Nucleus accumbens (tissue), 56 donors: ENCODE data around the gene PDHB.

Experiments used
- DNase-seq, 56 donors: peaks; one replicate each; lab custom pipeline; 2025; lab: John Stamatoyannopoulos, UW

Gene PDHB

DNA sequence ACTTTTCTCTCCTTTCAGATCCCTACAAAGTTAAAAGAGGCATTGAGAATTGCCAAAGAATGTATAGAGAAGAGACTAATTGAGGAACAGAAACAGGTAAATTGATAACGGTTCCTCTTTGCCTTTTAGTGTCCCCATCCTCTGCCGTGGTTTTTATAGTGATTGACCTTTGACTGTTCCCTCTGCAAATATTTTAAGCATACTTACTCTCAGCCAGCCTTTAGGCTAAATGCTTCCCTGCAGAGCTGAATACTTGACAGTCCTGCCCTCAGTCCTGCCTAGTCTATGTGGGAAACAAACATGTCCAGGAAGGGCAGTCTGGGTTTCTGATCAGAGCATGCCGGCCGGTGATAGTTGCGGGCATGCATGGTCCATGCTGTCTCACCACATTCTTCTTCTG is 24.7 kb downstream of the PDHB start:
- DNase-seq, result no peak

DNA sequence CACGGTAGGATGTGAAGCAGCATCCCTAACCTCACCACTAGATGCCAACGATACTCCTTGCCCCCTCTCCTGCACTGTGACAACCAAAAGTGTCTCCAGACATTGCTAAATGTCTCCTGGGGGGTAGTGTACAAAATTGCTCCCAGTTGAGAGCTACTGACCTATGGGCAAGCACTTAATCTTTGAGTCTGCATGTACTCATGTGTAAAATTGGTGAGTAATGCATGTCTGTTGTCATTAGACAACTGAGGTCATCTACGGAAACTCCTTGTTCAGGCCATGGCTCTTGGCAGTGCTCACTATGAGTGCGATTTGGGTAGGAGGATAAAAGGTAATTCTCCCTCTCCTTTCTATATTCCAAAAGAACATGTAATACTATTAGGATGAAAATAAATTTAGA is 29.2 kb downstream of the PDHB start:
- peak in 1 of 56 donors; percentile 10 for DNase-seq

DNA sequence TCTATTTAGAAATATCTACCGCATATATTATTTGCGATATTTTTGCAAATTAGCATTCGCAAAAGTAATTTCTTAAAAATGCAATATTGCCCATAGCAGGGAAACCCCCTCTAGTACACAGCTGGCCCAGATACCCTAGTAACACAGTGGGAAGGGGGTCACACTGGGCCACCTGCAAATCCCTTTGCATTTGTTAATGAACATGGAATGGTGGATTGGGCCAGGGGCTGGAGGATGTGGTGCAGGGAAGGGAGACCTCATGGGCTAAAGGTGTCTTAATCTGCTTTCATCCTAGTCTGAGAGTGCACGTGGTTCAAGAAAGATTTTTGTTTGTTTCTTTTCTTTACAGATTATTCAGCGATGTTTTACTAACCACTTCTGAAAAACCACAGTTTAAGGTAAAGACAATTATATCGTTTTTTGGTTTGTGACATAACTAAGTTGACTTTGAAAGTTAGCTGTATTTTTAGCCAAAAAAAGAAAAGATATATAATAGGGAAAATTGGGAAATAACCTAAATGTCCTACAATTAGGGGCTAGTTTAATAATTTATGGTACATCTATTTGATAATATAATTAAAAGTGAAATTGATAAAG is 30.0 kb downstream of the PDHB start:
- DNase-seq, result no peak

DNA sequence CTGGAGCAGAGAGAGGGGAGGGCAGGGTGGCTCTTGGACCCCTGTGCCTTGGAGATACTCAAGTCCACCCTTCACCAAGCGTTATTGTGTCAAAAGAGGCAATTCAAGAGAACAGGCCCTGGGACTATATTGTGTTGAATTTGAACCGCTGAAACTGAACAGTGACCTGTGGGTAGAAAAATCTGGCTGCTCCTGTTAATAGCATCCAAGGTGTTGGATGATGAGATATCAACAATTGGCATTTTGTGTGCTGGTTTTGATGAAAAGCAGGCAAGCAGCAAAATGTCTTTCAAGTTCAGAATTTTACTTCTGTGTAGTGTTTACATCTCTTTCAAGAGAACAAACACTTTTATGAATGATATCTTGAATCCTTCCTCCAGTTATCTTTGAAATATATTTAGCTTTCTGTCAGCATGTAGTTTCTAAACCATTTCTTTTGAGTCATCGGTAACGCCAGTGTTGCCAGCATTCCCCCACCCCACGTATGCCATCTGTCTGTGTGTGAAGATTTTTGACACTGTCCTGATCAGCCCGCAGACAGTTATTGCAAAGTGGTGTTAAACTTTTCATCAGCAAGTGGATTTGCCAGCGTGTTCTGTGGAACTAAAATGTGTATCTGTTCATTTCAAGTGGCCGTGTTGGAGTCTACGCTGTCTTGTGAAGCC is 34.8 kb downstream of the PDHB start:
- DNase-seq, result no peak

GRCh38 chr3:58394339-58394738 is 39.3 kb downstream of the PDHB start:
- no peak for DNase-seq

- no peak for DNase-seq
Observed at GRCh38 chr3:58392181-58392580, 41.5 kb downstream of the PDHB start.

- no peak for DNase-seq
Observed at GRCh38 chr3:58391156-58391865, 42.3 kb downstream of the PDHB start.

DNA sequence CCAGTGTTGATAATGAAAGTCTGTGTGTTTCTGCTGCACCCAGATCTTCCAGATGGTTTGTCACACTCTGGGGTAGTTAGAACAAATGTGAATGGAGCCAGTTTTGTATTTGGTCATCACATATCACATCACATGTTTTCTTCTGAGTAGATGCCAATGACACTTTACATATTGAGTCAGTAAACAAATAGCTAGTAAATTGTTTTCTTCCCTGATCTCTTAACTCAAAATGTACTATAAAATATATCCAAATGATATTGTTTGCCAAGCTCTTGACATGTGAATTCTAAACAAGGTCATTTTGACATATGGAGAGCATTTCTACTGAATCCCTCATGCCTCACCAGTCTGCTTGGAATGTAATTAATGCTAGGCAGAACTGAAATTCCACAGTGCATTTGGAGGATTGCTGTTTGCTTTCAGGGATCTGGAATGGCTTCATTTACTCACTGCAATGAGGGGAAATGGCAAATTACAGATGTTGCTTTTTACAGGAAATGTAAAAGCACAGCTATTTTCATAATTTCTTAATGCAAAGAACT is 45.0 kb downstream of the PDHB start:
- peak in 15 of 56 donors; percentile 5 to 38 (median 18) for DNase-seq

GRCh38 chr3:58387650-58388546 is 45.7 kb downstream of the PDHB start:
- DNase-seq, result peak in 2 of 56 donors; percentile 3 to 19

DNA sequence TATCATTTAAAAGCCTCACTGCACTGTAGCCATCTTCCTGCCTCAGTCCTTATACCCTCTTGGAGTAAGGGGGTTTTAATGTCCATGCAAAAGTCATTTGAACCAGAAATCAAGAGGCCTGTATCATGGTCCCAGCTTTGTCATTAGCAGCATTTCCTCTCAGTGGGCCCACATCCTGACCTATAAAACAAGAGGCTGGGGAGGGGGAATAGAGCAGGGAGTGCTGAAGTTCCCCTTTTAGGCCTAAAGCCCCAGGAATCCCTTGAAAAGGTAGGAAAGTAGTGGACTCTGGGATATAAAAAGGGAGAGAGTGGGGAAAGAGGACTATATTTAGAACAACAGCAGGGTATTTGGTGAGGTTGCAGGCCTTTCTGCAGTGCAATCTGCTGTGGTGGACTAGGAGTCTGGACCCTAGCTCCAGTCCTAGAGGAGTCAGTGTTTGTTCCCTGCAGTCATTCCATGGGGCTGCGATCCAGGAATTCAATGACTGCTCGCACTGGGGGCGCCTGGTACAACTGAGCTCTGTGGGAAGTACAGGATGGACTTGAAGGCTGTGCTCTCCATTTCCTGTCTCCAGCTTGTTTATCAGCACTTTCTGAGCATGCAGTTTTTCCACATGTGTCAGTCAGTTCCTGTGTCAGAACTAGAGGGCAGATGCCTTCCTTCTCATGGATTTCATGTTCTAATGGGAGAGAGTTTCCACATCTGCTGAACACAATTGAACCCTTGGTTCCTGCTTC is 46.8 kb downstream of the PDHB start:
- peak in 49 of 56 donors; percentile 11 to 90 (median 72) for DNase-seq

DNA sequence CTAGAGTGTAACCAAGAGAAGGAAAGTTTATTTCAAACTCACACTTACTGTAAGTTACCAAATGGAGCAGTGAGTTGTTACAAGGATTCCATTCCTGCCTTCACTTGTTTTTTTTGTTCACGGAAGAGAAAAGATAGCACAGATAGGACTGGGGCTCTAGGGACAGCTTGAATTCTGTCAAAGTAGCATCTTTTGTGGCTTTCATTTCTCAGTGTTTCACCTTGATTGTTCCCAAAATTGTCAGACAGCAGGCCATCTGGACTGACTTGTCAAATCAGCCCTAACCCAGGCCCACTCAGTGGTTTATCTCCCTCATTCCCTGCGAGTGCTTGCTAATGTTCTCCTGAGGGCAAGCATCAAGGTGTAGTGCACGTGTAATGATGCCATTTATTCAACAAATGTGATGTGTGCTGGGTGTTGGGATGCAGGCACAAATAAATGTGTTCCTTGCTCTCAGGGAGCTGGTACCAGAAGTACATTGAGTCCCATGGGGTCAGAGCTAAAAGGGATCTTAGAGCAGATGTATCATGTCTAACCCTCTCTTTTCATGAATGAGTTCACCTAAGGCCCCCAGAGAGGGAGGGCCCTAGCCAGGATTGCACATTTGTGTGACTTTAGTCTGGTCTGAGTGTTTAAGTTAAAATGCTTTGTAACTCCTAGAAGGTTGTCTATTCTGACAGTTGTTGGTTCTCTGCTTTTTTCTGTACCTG is 49.1 kb downstream of the PDHB start:
- no peak for DNase-seq

DNA sequence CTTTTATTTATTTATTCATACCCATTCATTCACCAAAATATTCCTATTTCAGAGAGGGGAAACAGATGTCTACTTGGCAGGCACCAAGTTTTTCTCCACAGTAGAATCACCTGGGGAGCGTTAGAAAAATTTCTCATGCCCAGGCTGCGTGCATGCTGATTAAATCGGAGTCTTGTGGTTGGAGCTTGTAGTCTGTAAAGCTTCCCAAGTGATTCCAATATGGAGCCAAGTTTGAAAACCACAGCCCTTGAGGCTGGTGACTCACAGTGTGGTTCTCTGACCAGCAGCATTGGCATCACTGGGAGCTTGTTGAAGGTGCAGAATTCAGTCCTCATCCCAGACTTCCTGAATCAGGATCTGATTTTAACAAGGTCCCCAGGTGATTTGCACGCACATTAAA is 49.7 kb downstream of the PDHB start:
- DNase-seq, result peak in 3 of 56 donors; percentile 6 to 61 (median 29)

DNA sequence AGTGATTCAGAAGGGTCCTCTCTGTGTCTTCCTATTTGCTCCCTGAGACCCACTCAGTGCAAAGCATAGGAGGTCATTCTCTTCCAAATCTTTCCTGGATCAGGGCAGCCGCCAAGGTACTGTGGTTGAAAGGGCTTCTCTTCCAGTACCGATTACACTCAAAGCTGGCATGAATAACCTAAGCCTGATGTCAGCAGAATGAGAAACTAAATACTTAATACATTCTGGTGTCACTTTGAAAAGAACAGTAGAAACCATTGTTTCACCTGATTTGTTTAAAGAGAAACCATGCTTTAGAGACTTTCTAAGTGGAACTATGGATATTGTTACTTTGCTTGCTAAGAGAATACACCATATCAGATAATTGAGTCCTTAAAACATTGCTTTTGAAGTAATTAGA is 50.2 kb downstream of the PDHB start:
- DNase-seq, result no peak

- DNase-seq, result no peak
Observed at GRCh38 chr3:58379351-58380073, 54.1 kb downstream of the PDHB start.

- no peak for DNase-seq
Observed at GRCh38 chr3:58377750-58378149, 55.9 kb downstream of the PDHB start.
